HG03108 (cell line): ENCODE data around the gene CNOT4.
"Not testable (repeated sequence)": the region's sequence is repeated elsewhere in the genome, so short reads cannot be mapped to it uniquely, and the experiment has no call there.

ENCODE experiments used
- ATAC-seq: cut with Tn5 transposase; IDR thresholded peaks from one replicate; pipeline ENCODE4 v1.9.1; 2021; ENCODE audit warnings: moderate library complexity; ENCODE audit not compliant: unreplicated experiment

Gene CNOT4

DNA sequence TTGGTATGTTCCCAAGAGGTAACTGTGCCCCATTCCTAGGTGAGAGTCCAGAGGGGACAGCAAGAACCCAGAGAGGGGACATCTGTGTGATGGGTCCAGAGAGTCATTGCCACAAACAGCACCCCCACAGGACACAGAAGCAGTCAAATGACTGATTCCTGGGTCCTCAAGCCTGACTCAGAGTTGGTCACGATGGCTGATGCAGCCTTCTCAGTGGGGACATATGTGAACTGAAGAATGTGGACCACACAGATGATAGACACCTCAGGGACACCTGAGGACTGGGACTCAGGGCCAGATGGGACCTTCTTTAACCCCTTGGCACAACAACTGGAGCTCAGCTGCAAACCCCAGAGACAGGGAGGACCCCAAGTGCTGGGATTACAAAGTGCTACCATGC, 179.8 kb downstream of the CNOT4 start:
- ATAC-seq: no peak

DNA sequence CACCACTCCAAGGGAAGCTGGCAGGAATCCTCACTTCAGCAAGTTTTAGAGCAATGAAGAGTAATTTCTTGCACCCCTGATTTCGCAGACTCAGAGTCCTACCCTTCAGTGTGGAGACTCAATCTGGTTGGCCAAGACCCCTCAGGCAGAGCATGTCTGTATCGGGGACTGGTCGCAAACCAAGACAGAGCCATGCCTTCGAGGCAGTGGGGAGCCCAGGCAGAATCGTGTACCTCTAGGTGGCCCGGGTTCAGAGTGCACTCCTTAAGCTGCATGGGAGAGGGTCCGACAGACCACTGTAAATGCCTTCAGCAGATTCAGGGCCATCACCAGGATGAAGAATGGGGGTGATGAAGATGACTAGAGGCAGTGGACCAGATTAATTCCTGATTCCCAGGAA, 181.4 kb downstream of the CNOT4 start:
- no peak for ATAC-seq

GRCh38 chr7:135328053-135328452, 181.8 kb downstream of the CNOT4 start:
- no peak for ATAC-seq

DNA sequence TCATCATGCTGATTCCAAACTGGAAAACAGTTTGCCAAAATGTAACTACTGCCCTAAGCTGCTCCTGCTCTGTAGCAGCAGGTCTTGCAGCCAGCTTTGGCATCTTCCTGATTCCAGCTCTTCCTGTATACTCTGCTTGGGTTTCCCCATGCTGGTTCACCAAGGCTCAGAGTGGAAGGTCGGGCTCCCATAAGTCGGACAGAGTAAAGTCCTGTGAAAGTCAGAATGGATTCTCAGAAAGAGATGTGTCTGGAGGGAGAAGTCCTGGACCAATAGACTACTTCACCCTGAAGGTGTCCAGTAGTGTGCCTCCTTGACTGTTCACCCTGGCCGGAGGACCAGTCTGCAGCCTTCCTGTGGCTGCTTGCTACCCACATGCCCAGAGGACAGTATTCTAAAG, 182.4 kb downstream of the CNOT4 start:
- no peak for ATAC-seq

DNA sequence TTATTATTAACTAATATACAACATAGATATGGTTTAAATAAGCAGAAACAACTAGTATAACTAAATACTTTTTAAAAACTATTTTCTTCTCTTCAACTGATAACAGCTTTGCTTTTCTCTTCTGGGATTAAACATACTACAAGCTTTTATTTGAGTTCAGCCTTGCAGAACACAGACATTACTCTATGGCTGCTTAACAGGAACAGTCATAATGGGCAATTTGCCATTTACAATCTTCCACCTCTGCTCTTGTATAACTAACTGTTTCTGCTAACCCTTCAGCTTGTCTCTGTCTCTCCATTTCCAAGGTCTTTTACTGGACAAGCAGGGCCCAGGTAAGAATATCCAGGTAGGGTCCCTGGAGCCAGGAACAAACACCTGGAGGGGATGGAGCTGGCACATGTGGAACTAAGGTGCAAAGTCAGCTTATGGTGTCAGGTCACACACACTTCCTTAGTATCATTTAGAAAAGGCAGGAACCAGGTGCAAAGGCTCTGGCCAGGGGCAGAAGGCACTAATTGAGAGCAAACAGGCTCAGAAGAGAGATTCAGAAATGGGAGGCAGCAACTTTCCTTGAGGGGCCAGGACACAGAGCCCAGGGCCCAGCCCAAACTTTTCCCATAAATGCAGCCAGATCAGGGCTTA, 183.1 kb downstream of the CNOT4 start:
- no peak for ATAC-seq

GRCh38 chr7:135322571-135323340, 187.1 kb downstream of the CNOT4 start:
- no peak for ATAC-seq

- ATAC-seq: no peak
Measured at GRCh38 chr7:135321556-135321955, 188.3 kb downstream of the CNOT4 start.

GRCh38 chr7:135320953-135321352, 188.9 kb downstream of the CNOT4 start:
- not testable (repeated sequence) for ATAC-seq

- ATAC-seq: no peak
Measured at GRCh38 chr7:135320268-135320667, 189.6 kb downstream of the CNOT4 start.

DNA sequence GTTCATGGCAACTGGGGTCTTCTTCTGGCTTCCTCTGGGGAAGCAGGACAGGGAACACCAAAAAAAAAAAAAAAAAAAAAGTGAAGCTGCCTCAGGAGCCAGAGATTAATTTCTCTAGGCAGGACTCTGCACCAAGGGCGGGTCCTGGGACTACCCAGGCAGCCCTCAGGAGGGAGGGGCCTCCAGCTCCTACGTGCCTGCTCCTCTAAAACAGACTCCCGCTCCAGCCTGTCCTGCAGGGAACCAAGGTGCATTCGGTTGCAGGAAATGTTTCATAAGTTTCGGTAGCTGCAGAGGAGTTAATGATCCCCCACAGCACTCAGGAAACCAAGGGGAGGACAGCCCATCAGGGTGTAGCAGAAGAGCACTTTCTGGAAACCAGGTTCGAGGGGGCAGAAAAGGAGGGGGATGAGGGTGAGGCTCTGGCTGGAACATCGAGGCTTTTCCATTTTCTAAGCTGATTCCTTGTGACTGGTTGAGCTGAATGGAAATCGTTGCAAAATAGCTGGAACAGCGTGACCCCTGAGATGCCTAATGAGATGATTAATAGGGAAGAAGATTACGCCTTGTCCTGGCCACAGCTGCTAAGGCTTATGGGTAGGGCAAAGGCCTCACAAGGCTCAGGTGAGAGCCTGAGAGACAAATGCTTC, 192.1 kb downstream of the CNOT4 start:
- no peak for ATAC-seq

GRCh38 chr7:135316648-135317313, 193.1 kb downstream of the CNOT4 start:
- no peak for ATAC-seq

- no peak for ATAC-seq
Measured at GRCh38 chr7:135313971-135314370, 195.9 kb downstream of the CNOT4 start.
